Right lobe of liver (tissue), 6 donors: ENCODE data around the gene CAMKK2. TPM values are rescaled to one million over a fixed set of nuclear protein-coding genes. Genes with fewer than 3 reads are reported as not detected.
"Not testable (repeated sequence)": the region's sequence is repeated elsewhere in the genome, so short reads cannot be mapped to it uniquely, and the experiment has no call there.

Source experiments
- ATAC-seq, 4 donors: fragments of 200-7000 bp; cut with Tn5 transposase; one replicate each; pipeline ENCODE4 v1.9.1; 2020; ENCODE audit warnings: mild to moderate bottlenecking in 4 of 4, moderate library complexity in 4 of 4
- DNase-seq, 3 donors: peaks; one replicate each; pipeline ENCODE4 v3.0.0-alpha.2; 2020
- H3K27ac ChIP-seq, 3 donors: fragments of 200-600 bp; one replicate each; pipeline ENCODE4 v1.8.0; 2022
- H3K27me3 ChIP-seq, 2 donors: fragments of 200-600 bp; one replicate each; pipeline ENCODE4 v1.8.0; 2022
- H3K36me3 ChIP-seq, 4 donors: fragments of 200-600 bp; sonication (generic) in 1 of 4; one replicate each; pipeline versions ENCODE4 v1.5.1 to v1.8.0; 2017 to 2022; ENCODE audit warnings: control low read depth in 1 of 4
- H3K4me1 ChIP-seq, 4 donors: fragments of 200-600 bp; sonication (generic) in 1 of 4; one replicate each; pipeline versions ENCODE4 v1.5.1 to v1.8.0; 2017 to 2022; ENCODE audit warnings: control low read depth in 1 of 4
- H3K4me3 ChIP-seq, 3 donors: fragments of 200-600 bp; one replicate each; pipeline ENCODE4 v1.8.0; 2022
- H3K9me3 ChIP-seq, 4 donors: fragments of 200-600 bp; sonication (generic) in 1 of 4; one replicate each; pipeline versions ENCODE4 v1.5.1 to v1.8.0; 2017 to 2022; ENCODE audit warnings: control low read depth in 1 of 4
- POLR2A ChIP-seq: fragments of 450-650 bp; IDR thresholded peaks from one replicate; pipeline ENCODE4 v1.6.1; 2017; ENCODE audit warnings: antibody characterized with exemption, mild to moderate bottlenecking
- whole genome bisulfite sequencing: methylation state at CpG from one replicate; pipeline ENCODE4 v1.1.6; 2018; ENCODE audit warnings: low coverage, low lambda C conversion rate; ENCODE audit not compliant: insufficient coverage; ENCODE audit errors: missing lambda C conversion rate; 5-methylcytosine and 5-hydroxymethylcytosine counted together
- intact Hi-C, 2 donors: fragments of 100-400 bp; cut with DNase I; formaldehyde crosslinking; loops; one replicate each; pipeline versions ENCODE4 v1.11.2 to v1.14.1; 2022
- total RNA-seq, 6 experiments: library from RNA; depleted of rRNA in 2 of 6; stranded (reverse); fragments of >200 nt in 2 of 6; fragmentation: NEBNext Ultra II Directional in 3 of 6; extraction: Animal tissue kit (Norgen Biotek cat#: 25700) in 3 of 6; gene quantifications; one replicate each; pipeline versions ENCODE4 v1.1.0 to v1.2.4, GENCODE V29; 2016 to 2023
- TF ChIP-seq, protein P1 (sequence below), 4 donors: fragments of 200-600 bp in 3 of 4; fragments of 450-650 bp in 1 of 4; IDR thresholded peaks; one replicate each; pipeline versions ENCODE4 v1.5.1 to v1.8.0; 2016 to 2022; ENCODE audit warnings: antibody characterized with exemption in 4 of 4, mild to moderate bottlenecking in 2 of 4
- donor health status: DM: no; HTN: yes; CAD: no.
- donor health status: DM: no; HTN: no; CAD: no.
- donor health status: DM: no; HTN: no; CAD: no.
- donor health status: DM: no; HTN: yes; CAD: no.
- donor health status: DM: no; HTN: yes; CAD: no.

The CAMKK2 gene
- total RNA-seq, 6 experiments from 2014 or later: 20.6 to 31.8 (median 24.1) TPM

DNA sequence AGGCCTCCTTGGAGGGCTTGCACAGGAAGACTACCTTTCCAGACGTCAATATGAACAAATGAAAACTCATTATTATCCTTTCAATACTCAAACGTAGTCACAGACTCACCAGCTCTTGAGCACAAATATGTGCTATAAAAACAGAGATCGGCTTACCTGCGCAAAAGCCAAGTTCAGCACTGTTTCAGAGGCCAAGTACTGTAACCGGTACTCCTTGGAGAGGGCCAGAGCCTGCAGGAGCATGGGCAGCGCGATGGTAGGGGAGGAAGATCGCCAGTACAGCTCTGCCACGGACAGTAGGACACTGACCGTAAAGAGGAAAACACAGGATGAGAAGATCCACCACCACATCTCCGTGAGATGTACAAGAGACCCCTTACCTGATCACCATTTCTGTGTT, 21.6 kb upstream of the CAMKK2 start:
- DNase-seq: peak in 1 of 3 donors; percentile 37
- 91% methylated on average over 10 of the region's 11 CpGs for WGBS

DNA sequence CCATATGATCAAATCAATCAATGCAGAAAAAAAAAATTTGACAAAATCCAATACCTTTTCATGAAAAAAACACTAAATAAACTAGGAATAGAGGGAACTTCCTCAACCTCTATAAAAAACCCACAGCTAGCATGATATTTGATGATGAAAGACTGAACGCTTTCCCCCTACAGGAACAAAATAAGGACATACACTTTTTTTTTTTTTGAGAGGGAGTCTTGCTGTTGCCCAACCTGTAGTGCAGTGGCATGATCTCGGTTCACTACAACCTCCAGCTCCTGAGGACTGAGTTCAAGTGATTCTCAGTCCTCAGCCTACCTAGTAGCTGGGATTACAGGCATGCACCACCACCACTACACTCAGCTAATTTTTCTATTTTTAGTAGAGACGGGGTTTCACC, 17.9 kb upstream of the CAMKK2 start:
- Histone ChIP-seq H3K9me3 (no peaks in the 10 kb centered on the region), H3K27ac (no peak overlapping the region), H3K4me1 (no peaks in the 10 kb centered on the region), H3K27me3 (no peaks in the 10 kb centered on the region), H3K4me3 (no peak overlapping the region), H3K36me3 (peaks cover 0 to 25% (median 7%) of the 10 kb centered on the region in 4 donors)
- WGBS: 78% methylated on average over 3 of the region's 3 CpGs
- intact Hi-C loops: no loop called here
- no peak for TF ChIP-seq POLR2A
- TF ChIP-seq, protein P1, sequence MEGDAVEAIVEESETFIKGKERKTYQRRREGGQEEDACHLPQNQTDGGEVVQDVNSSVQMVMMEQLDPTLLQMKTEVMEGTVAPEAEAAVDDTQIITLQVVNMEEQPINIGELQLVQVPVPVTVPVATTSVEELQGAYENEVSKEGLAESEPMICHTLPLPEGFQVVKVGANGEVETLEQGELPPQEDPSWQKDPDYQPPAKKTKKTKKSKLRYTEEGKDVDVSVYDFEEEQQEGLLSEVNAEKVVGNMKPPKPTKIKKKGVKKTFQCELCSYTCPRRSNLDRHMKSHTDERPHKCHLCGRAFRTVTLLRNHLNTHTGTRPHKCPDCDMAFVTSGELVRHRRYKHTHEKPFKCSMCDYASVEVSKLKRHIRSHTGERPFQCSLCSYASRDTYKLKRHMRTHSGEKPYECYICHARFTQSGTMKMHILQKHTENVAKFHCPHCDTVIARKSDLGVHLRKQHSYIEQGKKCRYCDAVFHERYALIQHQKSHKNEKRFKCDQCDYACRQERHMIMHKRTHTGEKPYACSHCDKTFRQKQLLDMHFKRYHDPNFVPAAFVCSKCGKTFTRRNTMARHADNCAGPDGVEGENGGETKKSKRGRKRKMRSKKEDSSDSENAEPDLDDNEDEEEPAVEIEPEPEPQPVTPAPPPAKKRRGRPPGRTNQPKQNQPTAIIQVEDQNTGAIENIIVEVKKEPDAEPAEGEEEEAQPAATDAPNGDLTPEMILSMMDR (IDR thresholded peaks at IDR 0.05): no peak
- ATAC-seq (peak in 1 of 4 donors; percentile 40), DNase-seq (peak in 1 of 3 donors; percentile 28)

More for the DNA sequence above, 21.6 kb upstream of the CAMKK2 start:
- H3K27me3 ChIP-seq: no peaks in the 10 kb centered on the region
- intact Hi-C loops: no loop called here
- no peaks in the 10 kb centered on the region for H3K4me1 ChIP-seq
- no peak overlapping the region for H3K4me3 ChIP-seq
- H3K36me3 ChIP-seq: peaks cover 0 to 38% (median 8%) of the 10 kb centered on the region in 4 donors
- no peak for ATAC-seq
- TF ChIP-seq, protein P1 (IDR thresholded peaks at IDR 0.05): no peak
- no peak for TF ChIP-seq POLR2A
- H3K27ac ChIP-seq: no peak overlapping the region
- no peaks in the 10 kb centered on the region for H3K9me3 ChIP-seq

DNA sequence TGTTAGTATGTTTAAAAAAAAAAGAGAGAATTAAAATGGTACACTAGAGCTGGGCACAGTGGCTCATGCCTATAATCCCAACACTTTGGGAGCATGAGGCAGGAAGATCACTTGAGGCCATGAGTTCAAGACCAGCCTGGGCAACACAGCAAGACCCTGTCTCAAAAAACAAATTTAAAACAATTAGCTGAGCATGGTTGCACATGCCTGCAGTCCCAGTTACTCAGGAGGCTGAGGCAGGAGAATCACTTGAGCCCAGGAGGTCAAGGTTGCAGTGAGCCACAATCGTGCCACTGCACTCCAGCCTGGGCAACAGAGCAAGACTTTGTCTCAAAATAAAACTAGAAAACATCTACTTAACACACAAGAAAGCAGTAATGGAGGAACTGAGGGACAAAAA, 13.7 kb upstream of the CAMKK2 start:
- 100% methylated on average over 1 of the region's 1 CpG for WGBS
- peaks cover 0 to 23% (median 7%) of the 10 kb centered on the region in 4 donors for H3K36me3 ChIP-seq
- peak in 1 of 3 donors; percentile 16 for DNase-seq
- H3K4me1 ChIP-seq, intact Hi-C loops, ATAC-seq, H3K4me3 ChIP-seq, H3K27me3 ChIP-seq, H3K9me3 ChIP-seq, H3K27ac ChIP-seq: not testable (repeated sequence)

DNA sequence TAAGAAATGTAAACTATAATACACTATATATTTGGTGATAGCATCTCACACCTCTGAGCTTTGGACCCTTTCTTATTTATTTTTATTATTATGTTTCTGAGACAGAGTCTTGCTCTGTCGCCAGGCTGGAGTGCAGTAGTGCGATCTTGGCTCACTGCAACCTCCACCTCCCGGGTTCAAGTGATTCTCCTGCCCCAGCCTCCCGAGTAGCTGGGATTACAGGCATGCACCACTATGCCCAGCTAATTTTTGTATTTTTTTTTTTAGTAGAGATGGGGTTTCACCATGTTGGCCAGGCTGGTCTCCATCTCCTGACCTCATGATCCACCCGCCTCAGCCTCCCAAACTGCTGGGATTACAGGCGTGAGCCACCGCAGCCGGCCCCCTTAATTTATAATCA, 10.9 kb upstream of the CAMKK2 start:
- H3K9me3 ChIP-seq, ATAC-seq, H3K27ac ChIP-seq, H3K4me1 ChIP-seq, intact Hi-C loops, H3K27me3 ChIP-seq, H3K4me3 ChIP-seq: not testable (repeated sequence)
- WGBS: 97% methylated on average over 8 of the region's 8 CpGs
- H3K36me3 ChIP-seq: peaks cover 0 to 23% (median 7%) of the 10 kb centered on the region in 4 donors
- DNase-seq: peak in 1 of 3 donors; percentile 16

DNA sequence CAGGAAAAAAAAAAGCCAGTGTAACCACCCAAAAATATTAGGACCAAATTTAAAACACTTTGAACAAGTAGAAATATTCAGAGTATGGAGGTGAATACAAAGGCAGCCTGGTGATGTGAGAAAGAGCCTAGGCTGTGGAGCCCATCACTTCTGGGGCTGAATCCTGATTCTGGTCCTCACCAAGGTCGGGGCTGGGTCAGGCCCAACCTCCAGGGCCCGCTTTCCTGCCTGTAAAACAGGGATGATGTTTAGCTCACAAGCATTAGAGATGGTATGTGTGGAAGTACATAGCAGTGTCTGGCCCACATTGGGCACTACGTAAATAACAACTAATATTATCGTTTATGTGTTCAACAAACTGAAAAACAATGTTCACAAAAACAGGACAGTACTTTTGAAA, 7.8 kb upstream of the CAMKK2 start:
- no peak for ATAC-seq
- Histone ChIP-seq H3K27me3 (no peaks in the 10 kb centered on the region), H3K9me3 (no peaks in the 10 kb centered on the region), H3K27ac (no peak overlapping the region), H3K36me3 (peaks cover 0 to 15% (median 5%) of the 10 kb centered on the region in 4 donors), H3K4me1 (no peaks in the 10 kb centered on the region), H3K4me3 (no peak overlapping the region)
- intact Hi-C loops: no loop called here
- 89% methylated on average over 3 of the region's 4 CpGs for WGBS
- DNase-seq: peak in 1 of 3 donors; percentile 30
- TF ChIP-seq, protein P1 (IDR thresholded peaks at IDR 0.05): no peak
- no peak for TF ChIP-seq POLR2A

DNA sequence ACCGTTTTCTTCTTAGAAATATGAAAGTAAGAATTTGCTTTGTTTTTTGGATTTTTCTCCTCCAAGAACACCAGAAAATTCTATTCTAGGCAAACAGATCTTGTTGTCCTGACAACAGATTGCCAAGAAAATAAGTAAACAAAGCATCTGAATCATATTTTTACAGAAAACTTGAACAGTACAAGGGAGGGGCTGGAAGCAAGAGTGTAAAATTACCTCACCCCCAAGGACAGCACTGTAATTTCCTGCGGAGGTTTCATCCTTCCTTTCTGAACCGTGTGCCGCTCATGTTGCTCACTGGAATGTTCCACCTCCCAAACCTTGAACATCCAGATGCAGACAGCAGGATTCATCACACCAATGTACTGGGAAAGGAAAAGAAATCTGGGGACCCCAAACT, 5.4 kb upstream of the CAMKK2 start:
- WGBS: 44% methylated on average over 4 of the region's 4 CpGs
- Histone ChIP-seq H3K4me3 (no peak overlapping the region), H3K27ac (no peak overlapping the region), H3K9me3 (no peaks in the 10 kb centered on the region), H3K36me3 (no peaks in the 10 kb centered on the region), H3K27me3 (no peaks in the 10 kb centered on the region), H3K4me1 (peaks cover 0 to 7% (median 0%) of the 10 kb centered on the region in 4 donors)
- intact Hi-C loops: no loop called here
- TF ChIP-seq, protein P1 (IDR thresholded peaks at IDR 0.05): no peak
- TF ChIP-seq POLR2A: no peak
- ATAC-seq (no peak), DNase-seq (peak in 1 of 3 donors; percentile 26)
